GM19099 (cell line): ENCODE data around the gene IL1RL2.

Experiments used
- POLR2A ChIP-seq: IDR thresholded peaks from 3 replicates; pipeline ENCODE4 v1.6.1; 2011; ENCODE audit warnings: low read depth; ENCODE audit not compliant: insufficient read length; ENCODE audit errors: extremely low read depth

Gene IL1RL2

GRCh38 chr2:102149644-102150455 lies 37.0 kb upstream of the IL1RL2 start:
- TF ChIP-seq POLR2A = no peak

- TF ChIP-seq POLR2A = no peak
Measured at GRCh38 chr2:102154364-102154763, 32.5 kb upstream of the IL1RL2 start.

GRCh38 chr2:102154946-102155702 lies 31.7 kb upstream of the IL1RL2 start:
- no peak for TF ChIP-seq POLR2A

GRCh38 chr2:102155703-102156515 lies 30.9 kb upstream of the IL1RL2 start:
- TF ChIP-seq POLR2A = no peak

GRCh38 chr2:102158011-102158755 lies 28.6 kb upstream of the IL1RL2 start:
- TF ChIP-seq POLR2A = no peak

GRCh38 chr2:102159295-102159694 lies 27.5 kb upstream of the IL1RL2 start:
- TF ChIP-seq POLR2A = no peak

GRCh38 chr2:102166189-102166845 lies 20.5 kb upstream of the IL1RL2 start:
- TF ChIP-seq POLR2A = no peak

GRCh38 chr2:102168026-102168771 lies 18.6 kb upstream of the IL1RL2 start:
- no peak for TF ChIP-seq POLR2A

- no peak for TF ChIP-seq POLR2A
Measured at GRCh38 chr2:102171946-102172345, 14.9 kb upstream of the IL1RL2 start.

- no peak for TF ChIP-seq POLR2A
Measured at GRCh38 chr2:102172745-102173144, 14.1 kb upstream of the IL1RL2 start.

GRCh38 chr2:102176172-102176571 lies 10.7 kb upstream of the IL1RL2 start:
- TF ChIP-seq POLR2A = no peak

GRCh38 chr2:102177814-102178478 lies 8.9 kb upstream of the IL1RL2 start:
- no peak for TF ChIP-seq POLR2A

- no peak for TF ChIP-seq POLR2A
Measured at GRCh38 chr2:102179061-102179460, 7.8 kb upstream of the IL1RL2 start.
